ENCODE results near the gene CNPY1. TPM values are rescaled to one million over a fixed set of nuclear protein-coding genes. Genes with fewer than 3 reads are reported as not detected.

CNPY1 gene
- polyA plus RNA-seq, 2 of the 4 experiments (the other 2 are of a cell fraction), result not detected

GRCh38 chr7:155486783-155487508 is 59.4 kb downstream of the CNPY1 start:
- CTCF ChIA-PET, result interaction anchor here (0.5 to 1.0 kb wide), 2 partner anchors 11 to 21 kb away, joined by 3 read pairs; no protein-coding TSS in a partner anchor
- TF ChIP-seq MAZ (IDR thresholded peaks at IDR 0.05; ENCODE audit: borderline replicate concordance, low read depth, low read length), result no peak
- WGBS (ENCODE audit: missing lambda C conversion rate), result 57% methylated on average over 18 of the region's 18 CpGs

DNA sequence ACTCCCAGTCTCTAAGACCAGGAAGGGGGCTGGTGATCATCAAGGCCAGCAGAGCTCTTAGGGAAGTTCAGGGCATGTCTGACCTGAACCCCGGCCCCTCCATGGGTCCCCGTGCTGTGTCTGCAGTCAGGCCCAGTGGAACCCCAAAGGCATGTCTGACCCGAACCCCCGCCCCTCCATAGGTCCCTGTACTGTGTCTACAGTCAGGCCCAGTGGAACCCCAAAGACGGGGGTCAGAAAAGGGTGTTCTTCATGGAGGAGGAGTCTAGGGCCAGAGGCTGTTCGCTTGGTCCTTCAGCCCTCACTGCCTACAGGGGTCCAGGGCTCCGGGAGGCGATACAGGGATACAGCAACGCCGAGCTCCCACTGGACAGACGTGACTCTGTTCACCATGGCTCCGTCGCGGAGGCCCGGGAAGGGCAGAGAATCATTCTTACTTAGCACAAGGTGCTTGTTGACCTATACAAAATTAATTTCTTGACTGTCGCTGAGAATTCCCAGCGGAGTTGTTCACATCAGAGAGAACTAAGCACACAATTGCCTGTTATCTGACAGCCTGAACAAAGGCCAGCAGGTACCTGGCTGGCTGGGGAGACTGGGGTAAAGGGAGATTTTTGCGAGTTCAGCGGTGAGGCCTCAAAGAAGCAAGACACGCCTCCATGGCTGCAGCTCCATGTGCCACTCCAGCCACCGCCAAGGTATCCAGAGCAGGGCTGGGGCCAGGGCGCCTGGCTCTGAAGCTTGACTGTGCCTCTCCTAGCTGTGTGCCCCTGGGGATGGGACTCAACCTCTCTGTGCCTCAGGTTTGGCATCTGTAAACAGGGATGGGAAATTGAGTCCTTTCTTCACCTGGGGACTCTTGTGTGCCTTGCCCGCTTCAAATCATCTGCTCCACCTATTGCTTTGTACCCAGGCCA is 61.6 kb downstream of the CNPY1 start:
- ChIA-PET CTCF (interaction anchor here (1.7 kb wide), 1 partner anchor 9 kb away, joined by 4 read pairs; no protein-coding TSS in a partner anchor), POLR2A (no interaction called here)
- Histone ChIP-seq H3K4me1 (no peaks in the 10 kb centered on the region), H3K4me2 (no peak overlapping the region), H3K27ac (no peak overlapping the region), H3K9me3 (no peaks in the 10 kb centered on the region; the same call in 2 of the 3 replicates), H3K4me3 (no peak overlapping the region)
- DNase-seq (ENCODE audit: low read depth in 1 of 2, low spot score in 1 of 2) (no peak), ATAC-seq (no peak), FAIRE-seq (no peak)
- TF ChIP-seq RAD21 (conservative IDR thresholded peaks at IDR 0.05 in 1 of 2, IDR thresholded peaks at IDR 0.05 in 1 of 2), result no peak
- TF ChIP-seq, protein P1, sequence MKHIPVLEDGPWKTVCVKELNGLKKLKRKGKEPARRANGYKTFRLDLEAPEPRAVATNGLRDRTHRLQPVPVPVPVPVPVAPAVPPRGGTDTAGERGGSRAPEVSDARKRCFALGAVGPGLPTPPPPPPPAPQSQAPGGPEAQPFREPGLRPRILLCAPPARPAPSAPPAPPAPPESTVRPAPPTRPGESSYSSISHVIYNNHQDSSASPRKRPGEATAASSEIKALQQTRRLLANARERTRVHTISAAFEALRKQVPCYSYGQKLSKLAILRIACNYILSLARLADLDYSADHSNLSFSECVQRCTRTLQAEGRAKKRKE (CRISPR knock-in tag; IDR thresholded peaks at IDR 0.05; ENCODE audit: low read depth), result no peak
- no peak for TF ChIP-seq POLR2A (IDR thresholded peaks at IDR 0.05; ENCODE audit: low read length)
- WGBS (ENCODE audit: missing lambda C conversion rate), result 62% methylated on average over 23 of the region's 23 CpGs

More at GRCh38 chr7:155486783-155487508, 59.4 kb downstream of the CNPY1 start:
- Histone ChIP-seq H3K4me3 (no peak overlapping the region), H3K4me2 (no peak overlapping the region), H3K27ac (no peak overlapping the region), H3K4me1 (no peaks in the 10 kb centered on the region), H3K9me3 (no peaks in the 10 kb centered on the region; the same call in 2 of the 3 replicates)
- DNase-seq (ENCODE audit: low read depth in 1 of 2, low spot score in 1 of 2), result no peak
- ATAC-seq, result no peak
- no peak for FAIRE-seq
- POLR2A ChIA-PET, result no interaction called here

DNA sequence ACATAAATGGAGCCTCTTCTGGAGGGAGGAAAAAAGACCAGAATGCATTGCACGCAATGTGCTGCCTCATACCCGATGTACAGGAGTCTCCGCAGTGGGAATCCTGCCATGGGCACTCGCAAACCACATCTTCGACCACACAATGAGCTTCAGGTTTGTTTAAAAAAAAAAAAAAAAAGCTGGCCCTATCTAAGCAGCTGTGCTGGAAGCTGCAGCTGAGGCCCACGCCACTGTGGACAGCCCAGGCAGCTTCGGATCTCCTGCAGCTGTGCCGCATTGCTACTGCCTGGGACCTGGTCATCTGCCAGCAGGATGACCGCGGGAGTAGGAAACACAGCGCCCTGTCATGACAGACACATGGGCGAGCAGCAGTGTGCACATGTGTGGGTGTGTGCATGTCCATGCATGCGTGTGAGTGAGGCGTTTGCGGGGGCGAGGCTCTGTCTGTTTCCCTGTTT is 62.5 kb downstream of the CNPY1 start:
- H3K4me2 ChIP-seq, result no peak overlapping the region
- H3K4me3 ChIP-seq, result no peak overlapping the region
- DNase-seq (ENCODE audit: low read depth in 1 of 2, low spot score in 1 of 2) (no peak), FAIRE-seq (no peak), ATAC-seq (peak in 1 of 2 experiments; percentile 16; a peak in 1 of 6 replicates)
- H3K4me1 ChIP-seq, result no peaks in the 10 kb centered on the region
- ChIA-PET POLR2A (no interaction called here), CTCF (interaction anchor here (1.7 kb wide), 1 partner anchor 8 kb away, joined by 4 read pairs; no protein-coding TSS in a partner anchor)
- TF ChIP-seq MAZ (IDR thresholded peaks at IDR 0.05; ENCODE audit: borderline replicate concordance, low read depth, low read length), result no peak
- TF ChIP-seq FOSB (CRISPR knock-in tag; IDR thresholded peaks at IDR 0.05), result no peak
- TF ChIP-seq CHD2 (IDR thresholded peaks at IDR 0.05; ENCODE audit: low read length, partially characterized antibody), result no peak
- TF ChIP-seq RNF2 (IDR thresholded peaks at IDR 0.05; ENCODE audit: borderline replicate concordance, low read depth), result no peak
- no peak for TF ChIP-seq HOXB13 (CRISPR knock-in tag; IDR thresholded peaks at IDR 0.05; ENCODE audit: low read depth)
- no peak for TF ChIP-seq ZNF302 (CRISPR knock-in tag; IDR thresholded peaks at IDR 0.05)
- no peak for TF ChIP-seq POLR2A (IDR thresholded peaks at IDR 0.05; ENCODE audit: low read length)
- TF ChIP-seq GATA3 (IDR thresholded peaks at IDR 0.05; ENCODE audit: borderline replicate concordance), result no peak
- WGBS (ENCODE audit: missing lambda C conversion rate), result 73% methylated on average over 16 of the region's 16 CpGs
- no peak overlapping the region for H3K27ac ChIP-seq
- H3K9me3 ChIP-seq, result no peaks in the 10 kb centered on the region; the same call in 2 of the 3 replicates

DNA sequence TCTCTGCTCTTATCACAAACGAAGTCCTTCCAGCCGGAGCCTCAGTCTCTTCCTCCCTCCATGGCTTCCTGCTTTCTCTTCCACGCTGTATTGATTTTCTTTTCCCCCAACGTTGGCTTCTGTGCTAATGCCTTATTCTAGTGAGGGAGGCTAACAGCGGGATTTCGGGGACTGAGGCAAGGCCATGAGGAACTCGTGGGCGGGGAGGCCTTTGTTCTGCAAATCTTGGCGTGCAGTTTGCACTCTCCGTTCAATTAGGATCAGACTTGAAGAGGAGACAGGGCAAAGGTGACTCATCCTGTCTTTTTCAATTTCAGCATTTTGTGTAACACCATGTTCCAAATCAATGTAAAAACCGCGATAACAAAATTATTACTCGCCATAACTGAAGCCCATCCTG is 63.1 kb downstream of the CNPY1 start:
- H3K27ac ChIP-seq, result no peak overlapping the region
- ATAC-seq (no peak), FAIRE-seq (no peak), DNase-seq (ENCODE audit: low read depth in 1 of 2, low spot score in 1 of 2) (no peak)
- H3K4me2 ChIP-seq, result no peak overlapping the region
- POLR2A ChIA-PET, result no interaction called here
- whole genome bisulfite sequencing (ENCODE audit: missing lambda C conversion rate), result 73% methylated on average over 13 of the region's 13 CpGs
- H3K4me1 ChIP-seq, result no peaks in the 10 kb centered on the region
- TF ChIP-seq FOSL2 (IDR thresholded peaks at IDR 0.05), result no peak
- peak; percentile 31; the same call in 1 of the 2 replicates for TF ChIP-seq FOSL2 (CRISPR knock-in tag; IDR thresholded peaks at IDR 0.05)
- TF ChIP-seq MAFK (IDR thresholded peaks at IDR 0.05; ENCODE audit: partially characterized antibody), result no peak
- CTCF ChIA-PET, result interaction anchor here (1.7 kb wide), 1 partner anchor 8 kb away, joined by 4 read pairs; no protein-coding TSS in a partner anchor
- H3K4me3 ChIP-seq, result no peak overlapping the region
- no peaks in the 10 kb centered on the region; the same call in 2 of the 3 replicates for H3K9me3 ChIP-seq
